GM10266 (cell line): Measurements from ENCODE around the gene NFKB1.
A peak's percentile ranks its signal among the peaks of the same experiment; 100 is the strongest.

Experiments used
- DNase-seq: peaks from one replicate; pipeline ENCODE4 v3.0.0; 2012; ENCODE audit errors: extremely low spot score
- TF ChIP-seq, protein P1 (sequence below): IDR thresholded peaks from 2 replicates; pipeline ENCODE4 v1.5.1; 2012; ENCODE audit warnings: mild to moderate bottlenecking, low read depth; ENCODE audit not compliant: control insufficient read depth, insufficient read depth; ENCODE audit errors: missing control alignments

NFKB1 gene

DNA sequence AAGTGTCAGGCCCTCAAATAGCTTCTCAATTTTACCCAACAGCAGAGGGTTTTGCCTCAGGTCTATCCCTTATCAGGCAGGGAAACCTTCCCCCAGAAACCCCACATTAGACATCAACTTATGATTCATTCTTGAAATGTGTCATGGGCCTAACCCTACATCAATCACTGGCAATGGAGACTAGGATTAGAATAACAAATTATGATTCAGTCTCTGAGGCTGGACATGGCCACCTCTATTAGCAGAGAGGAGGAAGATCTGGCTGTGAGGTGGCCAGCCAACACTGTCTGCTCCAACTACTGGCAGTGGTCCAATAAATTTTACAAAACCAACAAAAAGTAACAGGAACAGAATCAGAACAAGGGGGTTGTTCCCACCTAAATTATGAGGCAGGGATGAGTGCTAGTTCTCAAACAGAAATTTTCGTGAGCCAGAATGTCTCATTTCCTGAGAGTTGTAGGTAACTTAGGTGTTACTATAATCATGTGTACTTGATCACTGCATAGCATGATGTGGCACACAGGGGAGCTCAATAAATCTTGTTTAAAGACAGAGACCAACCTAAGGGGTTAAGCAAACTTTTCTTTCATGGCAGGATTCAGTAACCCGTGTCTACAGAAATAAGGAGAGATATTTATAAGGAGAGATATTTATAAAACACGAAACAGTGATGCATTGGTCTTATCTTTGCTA is 126.8 kb downstream of the NFKB1 start:
- peak; percentile 16 for DNase-seq
- TF ChIP-seq, protein P1, sequence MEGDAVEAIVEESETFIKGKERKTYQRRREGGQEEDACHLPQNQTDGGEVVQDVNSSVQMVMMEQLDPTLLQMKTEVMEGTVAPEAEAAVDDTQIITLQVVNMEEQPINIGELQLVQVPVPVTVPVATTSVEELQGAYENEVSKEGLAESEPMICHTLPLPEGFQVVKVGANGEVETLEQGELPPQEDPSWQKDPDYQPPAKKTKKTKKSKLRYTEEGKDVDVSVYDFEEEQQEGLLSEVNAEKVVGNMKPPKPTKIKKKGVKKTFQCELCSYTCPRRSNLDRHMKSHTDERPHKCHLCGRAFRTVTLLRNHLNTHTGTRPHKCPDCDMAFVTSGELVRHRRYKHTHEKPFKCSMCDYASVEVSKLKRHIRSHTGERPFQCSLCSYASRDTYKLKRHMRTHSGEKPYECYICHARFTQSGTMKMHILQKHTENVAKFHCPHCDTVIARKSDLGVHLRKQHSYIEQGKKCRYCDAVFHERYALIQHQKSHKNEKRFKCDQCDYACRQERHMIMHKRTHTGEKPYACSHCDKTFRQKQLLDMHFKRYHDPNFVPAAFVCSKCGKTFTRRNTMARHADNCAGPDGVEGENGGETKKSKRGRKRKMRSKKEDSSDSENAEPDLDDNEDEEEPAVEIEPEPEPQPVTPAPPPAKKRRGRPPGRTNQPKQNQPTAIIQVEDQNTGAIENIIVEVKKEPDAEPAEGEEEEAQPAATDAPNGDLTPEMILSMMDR = no peak

DNA sequence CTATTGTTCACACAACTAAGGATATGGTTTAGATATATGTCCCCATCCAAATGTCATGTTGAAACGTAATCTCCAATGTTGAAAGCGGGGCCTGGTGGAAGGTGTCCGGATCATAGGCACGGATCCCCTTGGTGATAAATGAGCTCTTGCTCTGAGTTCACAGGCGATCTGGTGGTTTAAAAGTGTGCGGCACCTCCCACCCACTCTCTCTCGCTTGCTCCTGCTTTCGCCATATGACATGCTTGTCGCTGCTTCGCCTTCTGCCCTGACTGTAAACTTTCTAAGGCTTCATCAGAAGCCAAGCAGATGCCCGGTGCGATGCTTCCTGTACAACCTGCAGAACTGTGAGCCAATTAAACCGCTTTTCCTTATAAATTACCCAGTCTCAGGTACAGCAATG is 128.5 kb downstream of the NFKB1 start:
- TF ChIP-seq, protein P1 = no peak

DNA sequence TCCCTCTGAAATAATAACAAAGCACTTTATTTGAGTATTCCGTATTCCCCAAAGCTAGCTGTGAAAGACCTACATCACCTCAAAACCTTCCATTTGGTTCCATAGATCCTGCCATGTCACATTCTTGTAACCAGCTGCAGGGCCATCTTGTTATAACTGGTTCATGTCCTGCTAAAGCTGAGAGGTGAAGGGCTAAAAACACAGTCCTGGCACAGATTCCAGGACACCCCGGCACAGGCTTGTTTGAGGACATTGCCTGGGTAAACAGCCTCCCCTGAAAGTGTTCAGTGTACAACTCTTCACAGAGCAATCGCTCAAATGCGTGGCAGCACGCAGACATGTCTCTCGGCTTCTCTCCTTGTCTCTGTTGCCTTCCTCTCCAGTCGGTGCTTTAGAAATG is 130.5 kb downstream of the NFKB1 start:
- no peak for DNase-seq

More for the DNA sequence above, 128.5 kb downstream of the NFKB1 start:
- no peak for DNase-seq

DNA sequence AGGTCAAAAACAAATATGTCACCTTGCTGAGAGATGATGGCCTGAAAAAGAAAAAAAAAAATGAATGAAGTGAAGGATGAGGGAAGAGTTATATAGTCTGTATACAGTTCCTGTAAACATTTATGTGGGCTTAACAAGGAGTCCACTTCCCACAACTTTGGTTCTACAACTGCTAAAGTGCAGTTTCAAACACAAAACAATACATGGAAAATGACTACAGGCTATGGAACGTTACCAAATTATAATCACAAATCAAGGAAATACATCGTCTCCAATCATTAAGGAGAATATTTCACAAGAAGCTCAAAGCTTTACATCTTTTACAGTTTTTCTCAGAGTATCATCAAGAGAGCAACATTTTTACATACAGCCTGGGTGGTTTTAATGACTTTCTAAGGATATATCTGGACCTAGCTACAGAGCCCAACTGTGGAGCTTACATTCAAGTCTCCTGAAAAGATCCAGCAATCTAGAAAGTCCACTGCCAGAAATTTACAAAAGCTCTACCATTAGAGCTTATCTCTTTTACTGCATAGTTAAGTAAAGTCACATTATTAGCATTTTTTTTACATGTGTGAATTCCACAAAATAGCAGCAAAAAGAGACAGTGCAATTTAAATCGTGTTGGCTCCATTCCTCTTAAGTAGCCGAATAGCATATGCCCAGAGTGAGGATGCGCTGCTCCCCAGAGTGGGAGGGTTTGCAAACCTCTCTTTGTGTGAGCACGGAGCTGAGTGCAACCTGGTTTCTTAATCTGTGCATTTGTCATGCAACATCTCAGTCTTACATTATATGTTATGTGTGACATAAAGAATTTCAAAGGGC is 131.3 kb downstream of the NFKB1 start:
- TF ChIP-seq, protein P1 = no peak

More for the DNA sequence above, 130.5 kb downstream of the NFKB1 start:
- TF ChIP-seq, protein P1 = no peak

DNA sequence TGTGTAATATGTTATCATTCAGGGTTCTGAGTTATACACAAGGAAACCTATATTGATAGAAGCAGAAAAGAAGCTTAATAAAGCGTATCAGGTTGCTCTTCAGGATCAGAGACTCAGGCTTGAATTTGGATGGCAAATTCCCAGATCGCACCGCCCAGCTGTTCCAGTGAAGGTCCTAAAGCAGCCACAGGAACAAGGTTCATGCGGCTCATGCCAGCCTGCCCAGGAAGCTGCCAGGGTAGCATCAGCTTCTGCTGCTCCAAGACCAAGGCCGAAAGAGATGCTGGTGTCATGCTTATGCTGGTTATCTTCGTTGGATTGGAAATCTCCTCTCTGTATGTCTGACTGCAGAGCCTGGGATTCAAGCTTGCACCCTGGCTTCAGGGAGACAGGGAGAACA is 131.9 kb downstream of the NFKB1 start:
- TF ChIP-seq, protein P1 = no peak
- no peak for DNase-seq

More for the DNA sequence above, 131.3 kb downstream of the NFKB1 start:
- no peak for DNase-seq

DNA sequence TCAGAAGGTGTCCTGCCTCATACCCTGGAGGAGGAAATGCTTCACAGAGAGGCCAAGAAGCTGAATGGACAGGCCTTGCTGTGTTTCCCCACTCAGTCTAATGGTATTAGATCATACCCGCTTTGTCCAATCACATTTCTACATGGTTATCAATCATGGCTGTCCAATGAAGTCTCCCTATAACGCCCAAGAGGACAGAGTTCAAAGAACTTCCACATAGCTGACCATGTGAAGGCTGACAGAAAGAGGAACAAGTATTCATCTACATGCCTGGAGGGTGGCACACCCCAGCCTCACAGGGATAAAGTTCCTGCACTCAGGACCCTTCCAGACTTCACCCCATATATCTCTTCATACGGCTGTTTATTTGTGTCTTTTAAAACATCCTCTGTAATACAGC is 136.2 kb downstream of the NFKB1 start:
- no peak for DNase-seq
- TF ChIP-seq, protein P1 = no peak

DNA sequence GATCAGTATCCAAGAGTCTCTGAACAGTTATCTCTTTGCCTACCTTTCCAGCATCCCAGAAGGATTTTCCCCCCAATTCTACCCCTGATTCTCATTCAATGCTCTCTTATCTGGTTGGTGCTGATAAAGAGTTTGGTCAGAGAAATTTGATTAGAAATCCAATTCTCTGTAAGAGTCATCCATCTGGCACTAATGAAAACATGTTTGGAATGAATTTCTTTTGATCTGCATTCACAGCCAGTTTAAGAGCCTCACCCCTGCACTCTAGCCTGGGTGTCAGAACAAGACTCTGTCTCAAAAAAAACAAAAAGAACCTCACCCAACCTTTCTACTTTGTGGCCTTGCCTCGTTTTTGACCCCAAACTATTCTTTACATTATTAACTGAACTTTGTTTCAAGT is 137.5 kb downstream of the NFKB1 start:
- TF ChIP-seq, protein P1 = no peak
- DNase-seq = no peak
